ENCODE measurements around the gene SUSD6. TPM values are rescaled to one million over a fixed set of nuclear protein-coding genes. Genes with fewer than 3 reads are reported as not detected.
A peak's percentile ranks its signal among the peaks of the same experiment; 100 is the strongest.
"Not testable (repeated sequence)": the region's sequence is repeated elsewhere in the genome, so short reads cannot be mapped to it uniquely, and the experiment has no call there.

Gene SUSD6
- polyA plus RNA-seq, 1 of the 3 experiments (the other 2 are of a cell fraction), result 8.5 TPM

- peak overlapping the region; percentile 32 to 44; a peak in 3 of 4 replicates for H3K27ac ChIP-seq (ENCODE audit: low read depth in 2 of 2, low read length in 1 of 2)
- H3K9me2 ChIP-seq, result no peaks in the 10 kb centered on the region
- no peaks in the 10 kb centered on the region for H3K36me3 ChIP-seq (replicated peaks in 1 of 2; ENCODE audit: control insufficient read depth in 1 of 2, insufficient read depth in 2 of 2, low read length in 1 of 2)
- no peaks in the 10 kb centered on the region for H3K9me3 ChIP-seq
- H3K4me3 ChIP-seq (ENCODE audit: low read depth in 2 of 2, low read length in 1 of 2), result no peak overlapping the region
- H2AFZ ChIP-seq (ENCODE audit: low read depth), result no peak overlapping the region
- H3K9ac ChIP-seq, result no peak overlapping the region
- peaks cover 34 to 36% of the 10 kb centered on the region in 2 experiments; a peak in 3 of 4 replicates for H3K4me1 ChIP-seq (ENCODE audit: control insufficient read depth in 1 of 2, insufficient read depth in 2 of 2, low read depth in 1 of 2, low read length in 1 of 2)
- peak overlapping the region; percentile 3; the same call in 1 of the 2 replicates for H3K4me2 ChIP-seq
- WGBS (ENCODE audit: low lambda C conversion rate), result 72% methylated on average over 5 of the region's 5 CpGs
- H3K79me2 ChIP-seq (ENCODE audit: insufficient read depth), result no peaks in the 10 kb centered on the region
- ChIA-PET CTCF (interaction anchor here (0.7 to 3.6 kb wide), 5 partner anchors 11 to 142 kb away, joined by 3 to 27 read pairs (median 4); partner anchors contain the start of gene CCDC177), POLR2A (no interaction called here)
- TF ChIP-seq USF1 (IDR thresholded peaks at IDR 0.05; ENCODE audit: borderline replicate concordance, low read depth) (no peak), FOXM1 (IDR thresholded peaks at IDR 0.05; ENCODE audit: low read depth) (no peak), FOSL2 (IDR thresholded peaks at IDR 0.05; ENCODE audit: borderline replicate concordance, low read depth) (0 out of 2 replicates have a peak, but pooled peaks have one; percentile 35), GABPA (IDR thresholded peaks at IDR 0.05; ENCODE audit: low read depth) (no peak), FOXJ3 (CRISPR knock-in tag; IDR thresholded peaks at IDR 0.05) (0 out of 2 replicates have a peak, but pooled peaks have one; percentile 11)
- TF ChIP-seq, protein P1, sequence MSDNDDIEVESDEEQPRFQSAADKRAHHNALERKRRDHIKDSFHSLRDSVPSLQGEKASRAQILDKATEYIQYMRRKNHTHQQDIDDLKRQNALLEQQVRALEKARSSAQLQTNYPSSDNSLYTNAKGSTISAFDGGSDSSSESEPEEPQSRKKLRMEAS (IDR thresholded peaks at IDR 0.05; ENCODE audit: low read depth), result no peak
- TF ChIP-seq, protein P2, sequence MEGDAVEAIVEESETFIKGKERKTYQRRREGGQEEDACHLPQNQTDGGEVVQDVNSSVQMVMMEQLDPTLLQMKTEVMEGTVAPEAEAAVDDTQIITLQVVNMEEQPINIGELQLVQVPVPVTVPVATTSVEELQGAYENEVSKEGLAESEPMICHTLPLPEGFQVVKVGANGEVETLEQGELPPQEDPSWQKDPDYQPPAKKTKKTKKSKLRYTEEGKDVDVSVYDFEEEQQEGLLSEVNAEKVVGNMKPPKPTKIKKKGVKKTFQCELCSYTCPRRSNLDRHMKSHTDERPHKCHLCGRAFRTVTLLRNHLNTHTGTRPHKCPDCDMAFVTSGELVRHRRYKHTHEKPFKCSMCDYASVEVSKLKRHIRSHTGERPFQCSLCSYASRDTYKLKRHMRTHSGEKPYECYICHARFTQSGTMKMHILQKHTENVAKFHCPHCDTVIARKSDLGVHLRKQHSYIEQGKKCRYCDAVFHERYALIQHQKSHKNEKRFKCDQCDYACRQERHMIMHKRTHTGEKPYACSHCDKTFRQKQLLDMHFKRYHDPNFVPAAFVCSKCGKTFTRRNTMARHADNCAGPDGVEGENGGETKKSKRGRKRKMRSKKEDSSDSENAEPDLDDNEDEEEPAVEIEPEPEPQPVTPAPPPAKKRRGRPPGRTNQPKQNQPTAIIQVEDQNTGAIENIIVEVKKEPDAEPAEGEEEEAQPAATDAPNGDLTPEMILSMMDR (IDR thresholded peaks at IDR 0.05), result no peak
- no peaks in the 10 kb centered on the region for H4K20me1 ChIP-seq (ENCODE audit: insufficient read depth)
- no peaks in the 10 kb centered on the region for H3K27me3 ChIP-seq (ENCODE audit: insufficient read depth)
- no peak for DNase-seq
- H3F3A ChIP-seq (replicated peaks; ENCODE audit: insufficient read depth), result peaks cover 10% of the 10 kb centered on the region
These were observed 105.2 kb downstream of the SUSD6 start for GRCh38 chr14:69716478-69717187.

GRCh38 chr14:69718614-69719013 lies 107.2 kb downstream of the SUSD6 start:
- not testable (repeated sequence) for H3K9me3 ChIP-seq; H3K9me2 ChIP-seq; H3K36me3 ChIP-seq (replicated peaks in 1 of 2; ENCODE audit: control insufficient read depth in 1 of 2, insufficient read depth in 2 of 2, low read length in 1 of 2); H3K4me3 ChIP-seq (ENCODE audit: low read depth in 2 of 2, low read length in 1 of 2); H3K4me2 ChIP-seq; H4K20me1 ChIP-seq (ENCODE audit: insufficient read depth); H3K27ac ChIP-seq (ENCODE audit: low read depth in 2 of 2, low read length in 1 of 2); H2AFZ ChIP-seq (ENCODE audit: low read depth); H3K27me3 ChIP-seq (ENCODE audit: insufficient read depth); H3K9ac ChIP-seq; DNase-seq; H3K79me2 ChIP-seq (ENCODE audit: insufficient read depth)
- WGBS (ENCODE audit: low lambda C conversion rate), result 56% methylated on average over 2 of the region's 2 CpGs
- CTCF ChIA-PET, result interaction anchor here (0.9 to 3.6 kb wide), 8 partner anchors 9 to 183 kb away, joined by 3 to 27 read pairs (median 6); no protein-coding TSS in a partner anchor
- H3K4me1 ChIP-seq (ENCODE audit: control insufficient read depth in 1 of 2, insufficient read depth in 2 of 2, low read depth in 1 of 2, low read length in 1 of 2), result peaks cover 17 to 22% of the 10 kb centered on the region in 2 experiments; a peak in 3 of 4 replicates
- H3F3A ChIP-seq (replicated peaks; ENCODE audit: insufficient read depth), result peaks cover 10% of the 10 kb centered on the region
- POLR2A ChIA-PET, result interaction anchor here (0.5 kb wide), 1 partner anchor 27 kb away, joined by 3 read pairs; no protein-coding TSS in a partner anchor
